Measurements from ENCODE around the gene ALKBH3. TPM values are rescaled to one million over a fixed set of nuclear protein-coding genes. Genes with fewer than 3 reads are reported as not detected.
A peak's percentile ranks its signal among the peaks of the same experiment; 100 is the strongest.

Gene ALKBH3
- total and polyA plus RNA-seq, 8 donors: 25.7 to 113 (median 34.4) TPM

- no peaks in the 10 kb centered on the region for H3K36me3 ChIP-seq
- H3K4me3 ChIP-seq: no peak overlapping the region
- no peaks in the 10 kb centered on the region for H3K4me1 ChIP-seq
- DNase-seq: no peak
- intact Hi-C loops (cut with DNase I; ENCODE audit: low total_unique reads): no loop called here
- 66 to 85% (median 80%) methylated on average over 2 of the region's 2 CpGs for WGBS, 5 donors
- H3K27me3 ChIP-seq: peaks cover 0 to 9% (median 8%) of the 10 kb centered on the region in 3 donors
- H3K9me3 ChIP-seq: no peaks in the 10 kb centered on the region
- TF ChIP-seq POLR2A (IDR thresholded peaks at IDR 0.05) (no peak), EP300 (IDR thresholded peaks at IDR 0.05) (no peak), POLR2AphosphoS5 (IDR thresholded peaks at IDR 0.05) (no peak)
- TF ChIP-seq, protein P1, sequence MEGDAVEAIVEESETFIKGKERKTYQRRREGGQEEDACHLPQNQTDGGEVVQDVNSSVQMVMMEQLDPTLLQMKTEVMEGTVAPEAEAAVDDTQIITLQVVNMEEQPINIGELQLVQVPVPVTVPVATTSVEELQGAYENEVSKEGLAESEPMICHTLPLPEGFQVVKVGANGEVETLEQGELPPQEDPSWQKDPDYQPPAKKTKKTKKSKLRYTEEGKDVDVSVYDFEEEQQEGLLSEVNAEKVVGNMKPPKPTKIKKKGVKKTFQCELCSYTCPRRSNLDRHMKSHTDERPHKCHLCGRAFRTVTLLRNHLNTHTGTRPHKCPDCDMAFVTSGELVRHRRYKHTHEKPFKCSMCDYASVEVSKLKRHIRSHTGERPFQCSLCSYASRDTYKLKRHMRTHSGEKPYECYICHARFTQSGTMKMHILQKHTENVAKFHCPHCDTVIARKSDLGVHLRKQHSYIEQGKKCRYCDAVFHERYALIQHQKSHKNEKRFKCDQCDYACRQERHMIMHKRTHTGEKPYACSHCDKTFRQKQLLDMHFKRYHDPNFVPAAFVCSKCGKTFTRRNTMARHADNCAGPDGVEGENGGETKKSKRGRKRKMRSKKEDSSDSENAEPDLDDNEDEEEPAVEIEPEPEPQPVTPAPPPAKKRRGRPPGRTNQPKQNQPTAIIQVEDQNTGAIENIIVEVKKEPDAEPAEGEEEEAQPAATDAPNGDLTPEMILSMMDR (IDR thresholded peaks at IDR 0.05): no peak
- H3K27ac ChIP-seq: no peak overlapping the region
Measured at GRCh38 chr11:43866520-43866919, 14.1 kb upstream of the ALKBH3 start.

DNA sequence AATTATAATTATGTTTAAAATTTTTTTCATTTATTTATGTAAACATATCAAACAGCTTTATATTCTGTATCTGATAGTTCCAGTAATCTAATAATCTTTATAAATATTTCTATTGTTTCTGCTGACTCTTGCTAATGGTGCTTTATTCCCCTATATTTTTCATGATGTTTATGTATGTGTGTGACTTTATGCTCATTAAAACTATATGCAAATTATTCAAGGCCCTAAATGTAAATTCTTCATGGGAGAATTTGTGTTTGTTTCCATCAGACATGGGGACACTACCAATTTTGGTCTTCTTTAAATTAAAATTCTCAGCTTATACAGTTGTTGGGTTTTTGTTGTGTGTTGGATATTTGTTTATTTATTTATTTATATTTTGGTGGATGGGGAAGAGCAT is 13.7 kb upstream of the ALKBH3 start:
- H3K27me3 ChIP-seq: peaks cover 0 to 13% (median 12%) of the 10 kb centered on the region in 3 donors
- no peaks in the 10 kb centered on the region for H3K9me3 ChIP-seq
- DNase-seq: no peak
- H3K36me3 ChIP-seq: no peaks in the 10 kb centered on the region
- no peak overlapping the region for H3K4me3 ChIP-seq
- intact Hi-C loops (cut with DNase I; ENCODE audit: low total_unique reads): no loop called here
- no peaks in the 10 kb centered on the region for H3K4me1 ChIP-seq
- H3K27ac ChIP-seq: no peak overlapping the region
- no peak for TF ChIP-seq EP300 (IDR thresholded peaks at IDR 0.05)
- no peak for TF ChIP-seq POLR2A (IDR thresholded peaks at IDR 0.05)
- no peak for TF ChIP-seq POLR2AphosphoS5 (IDR thresholded peaks at IDR 0.05)
- TF ChIP-seq, protein P1 (IDR thresholded peaks at IDR 0.05): no peak

DNA sequence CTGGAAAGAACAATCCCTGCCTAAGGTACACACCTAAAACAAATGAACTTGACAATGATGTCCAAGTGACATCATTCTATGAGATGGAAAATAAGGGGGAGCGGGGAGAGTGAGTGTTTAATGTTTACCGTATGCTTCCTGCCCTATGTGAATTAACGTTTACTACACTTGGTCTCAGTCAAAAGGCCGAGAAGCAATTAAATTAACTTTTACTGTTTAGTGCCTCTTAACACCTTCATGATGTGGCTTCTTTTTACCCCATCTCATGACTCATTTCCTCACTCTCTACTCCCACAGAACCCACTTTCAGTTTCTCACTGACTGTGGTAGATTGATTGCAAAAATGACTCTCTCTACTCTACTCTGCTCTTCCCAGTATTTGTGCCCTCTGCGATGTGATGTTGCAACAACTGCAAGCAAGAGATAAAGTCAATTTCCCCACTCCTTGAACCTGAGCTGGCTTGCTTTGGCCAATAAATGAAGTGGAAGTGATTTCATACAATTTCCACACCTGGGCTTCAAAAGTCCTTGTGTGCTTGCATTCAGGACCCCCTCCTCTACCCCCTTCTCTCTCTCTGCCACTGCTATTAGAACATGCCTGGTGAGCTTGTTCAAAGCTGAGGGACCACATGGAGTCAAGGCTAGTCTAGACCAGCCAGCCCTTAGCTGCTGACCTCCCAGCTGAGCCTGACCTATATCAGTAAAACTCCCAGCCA is 11.6 kb upstream of the ALKBH3 start:
- Histone ChIP-seq H3K27ac (no peak overlapping the region), H3K9me3 (no peaks in the 10 kb centered on the region), H3K4me1 (no peaks in the 10 kb centered on the region), H3K36me3 (no peaks in the 10 kb centered on the region), H3K27me3 (peaks cover 0 to 33% (median 23%) of the 10 kb centered on the region in 3 donors), H3K4me3 (no peak overlapping the region)
- WGBS, 5 donors: 34 to 50% (median 36%) methylated on average over 5 of the region's 5 CpGs
- intact Hi-C loops (cut with DNase I; ENCODE audit: low total_unique reads): no loop called here
- peak in 1 of 2 donors; percentile 46 for DNase-seq
- TF ChIP-seq, protein P1 (IDR thresholded peaks at IDR 0.05): no peak
- no peak for TF ChIP-seq EP300 (IDR thresholded peaks at IDR 0.05)
- no peak for TF ChIP-seq POLR2AphosphoS5 (IDR thresholded peaks at IDR 0.05)
- no peak for TF ChIP-seq POLR2A (IDR thresholded peaks at IDR 0.05)

DNA sequence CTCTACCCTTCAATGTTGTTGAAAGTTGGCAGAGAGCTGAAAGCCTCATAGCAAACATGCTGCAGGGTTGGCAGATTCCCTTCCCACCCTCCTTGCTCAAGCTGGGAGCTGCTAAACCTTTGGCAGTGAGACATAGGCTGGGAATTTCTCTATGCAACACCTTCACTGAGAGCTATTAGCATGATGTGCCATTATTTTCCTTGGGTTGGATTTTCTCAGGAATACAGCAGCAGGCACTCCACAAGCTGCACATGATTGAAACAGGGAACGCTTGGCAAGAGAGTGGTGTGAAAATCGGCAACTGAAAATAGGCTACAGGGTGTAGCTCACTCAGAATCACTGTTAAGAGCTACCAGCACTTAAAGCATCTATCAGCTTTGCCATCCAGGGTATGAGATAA is 9.6 kb upstream of the ALKBH3 start:
- DNase-seq: no peak
- Histone ChIP-seq H3K36me3 (no peaks in the 10 kb centered on the region), H3K4me1 (no peaks in the 10 kb centered on the region), H3K4me3 (no peak overlapping the region), H3K27ac (no peak overlapping the region), H3K9me3 (no peaks in the 10 kb centered on the region), H3K27me3 (peaks cover 0 to 53% (median 23%) of the 10 kb centered on the region in 3 donors)
- WGBS, 5 donors: 76 to 89% (median 86%) methylated on average over 2 of the region's 2 CpGs
- TF ChIP-seq POLR2A (IDR thresholded peaks at IDR 0.05): no peak
- intact Hi-C loops (cut with DNase I; ENCODE audit: low total_unique reads): loop anchor here (10.0 kb wide), 1 partner anchor 174 kb away; the partner anchor contains the start of gene ACCSL

GRCh38 chr11:43872995-43873394 is 7.6 kb upstream of the ALKBH3 start:
- Histone ChIP-seq H3K4me1 (no peaks in the 10 kb centered on the region), H3K27me3 (peaks cover 0 to 70% (median 35%) of the 10 kb centered on the region in 3 donors), H3K27ac (no peak overlapping the region), H3K4me3 (no peak overlapping the region), H3K9me3 (no peaks in the 10 kb centered on the region), H3K36me3 (no peaks in the 10 kb centered on the region)
- intact Hi-C loops (cut with DNase I; ENCODE audit: low total_unique reads): loop anchor here (10.0 kb wide), 1 partner anchor 172 kb away; the partner anchor contains the start of gene ACCSL
- TF ChIP-seq POLR2AphosphoS5 (IDR thresholded peaks at IDR 0.05) (no peak), POLR2A (IDR thresholded peaks at IDR 0.05) (no peak), EP300 (IDR thresholded peaks at IDR 0.05) (no peak)
- TF ChIP-seq, protein P1 (IDR thresholded peaks at IDR 0.05): no peak
- WGBS, 5 donors: 67 to 79% (median 77%) methylated on average over 7 of the region's 7 CpGs
- DNase-seq: no peak

Measured in stomach (tissue), 9 donors.